Peyer's patch (tissue), 4 donors: ENCODE results near the gene LRGUK. TPM values are rescaled to one million over a fixed set of nuclear protein-coding genes. Genes with fewer than 3 reads are reported as not detected.
"Not testable (repeated sequence)": the region's sequence is repeated elsewhere in the genome, so short reads cannot be mapped to it uniquely, and the experiment has no call there.

ENCODE experiments used
- DNase-seq, 3 donors: peaks; one replicate each; pipeline ENCODE4 v3.0.0-alpha.2; 2017 to 2019
- H3K27ac ChIP-seq, 4 donors: fragments of 200-600 bp; sonication (generic); one replicate each; pipeline ENCODE4 v1.5.1; 2016 to 2019
- H3K27me3 ChIP-seq, 2 donors: fragments of 200-600 bp; sonication (generic); one replicate each; pipeline ENCODE4 v1.5.1; 2019
- H3K36me3 ChIP-seq, 3 donors: fragments of 200-600 bp; sonication (generic); one replicate each; pipeline ENCODE4 v1.5.1; 2016 to 2019
- H3K4me1 ChIP-seq, 4 donors: fragments of 200-600 bp; sonication (generic); one replicate each; pipeline ENCODE4 v1.5.1; 2016 to 2019
- H3K4me3 ChIP-seq, 4 donors: fragments of 200-600 bp; sonication (generic); 1 replicate in 3 of 4; 2 replicates in 1 of 4; pipeline ENCODE4 v1.5.1; 2016 to 2019; ENCODE audit warnings: mild to moderate bottlenecking in 1 of 4
- H3K9me3 ChIP-seq, 4 donors: fragments of 200-600 bp; sonication (generic); one replicate each; pipeline ENCODE4 v1.5.1; 2016 to 2019; ENCODE audit warnings: mild to moderate bottlenecking in 1 of 4
- CTCF ChIP-seq, 6 experiments: fragments of 450-650 bp in 4 of 6; fragments of 200-600 bp in 2 of 6; sonication (generic) in 1 of 6; IDR thresholded peaks; one replicate each; pipeline ENCODE4 v1.5.1; 2017 to 2019; ENCODE audit warnings: antibody characterized with exemption in 6 of 6, mild to moderate bottlenecking in 3 of 6, moderate library complexity in 1 of 6
- POLR2A ChIP-seq, 2 donors: fragments of 450-650 bp; IDR thresholded peaks; one replicate each; pipeline ENCODE4 v1.5.1; 2017; ENCODE audit warnings: antibody characterized with exemption in 2 of 2, mild to moderate bottlenecking in 2 of 2, moderate library complexity in 2 of 2
- total RNA-seq, 4 donors: library from RNA; depleted of rRNA; stranded (reverse); fragments of >200 nt; gene quantifications; one replicate each; pipeline ENCODE4 v1.1.0, GENCODE V29; 2016

LRGUK gene
- total RNA-seq, result 1 to 10 TPM in 2 of 4 donors, under 1 TPM in 2; 0.40 to 3.3 (median 1.0) TPM

GRCh38 chr7:134126966-134127848, at the start of gene LRGUK:
TSS of gene LRGUK (plus strand) at chr7:134127340. CDS start at chr7:134127368, 28 bp downstream.
- peak; percentile 74 to 91 (median 75) for DNase-seq
- Histone ChIP-seq H3K36me3 (no peaks in the 10 kb centered on the region), H3K27me3 (no peaks in the 10 kb centered on the region), H3K27ac (no peak within 1 kb of the TSS), H3K9me3 (no peaks in the 10 kb centered on the region), H3K4me1 (peaks cover 0 to 5% (median 0%) of the 10 kb centered on the region in 4 donors), H3K4me3 (peak within 1 kb of the TSS; percentile 49 to 73 (median 65))
- TF ChIP-seq POLR2A (IDR thresholded peaks at IDR 0.05), result no peak
- no peak for TF ChIP-seq CTCF (IDR thresholded peaks at IDR 0.05)

DNA sequence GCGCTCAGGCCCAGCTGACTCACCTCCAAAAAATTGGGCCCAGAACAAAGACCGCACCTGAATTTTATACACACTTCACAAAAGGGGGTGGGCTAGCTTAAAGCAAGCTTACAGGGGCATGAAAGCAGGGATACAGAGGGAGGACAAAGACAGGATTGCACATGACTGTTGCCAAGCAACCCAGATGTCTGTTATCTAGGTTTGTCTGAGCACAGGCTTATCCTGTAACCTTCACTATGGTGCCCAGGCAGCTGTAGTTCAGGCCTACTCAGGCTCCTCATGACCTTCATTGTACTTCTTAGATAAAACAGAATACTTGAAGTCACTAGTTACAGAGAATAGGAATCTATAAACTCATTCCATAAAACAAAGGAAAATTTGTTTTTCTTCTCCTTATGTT, 49.6 kb upstream of the LRGUK start:
- H3K4me1 ChIP-seq, H3K27ac ChIP-seq, H3K9me3 ChIP-seq, H3K4me3 ChIP-seq, DNase-seq, H3K36me3 ChIP-seq, H3K27me3 ChIP-seq: not testable (repeated sequence)

DNA sequence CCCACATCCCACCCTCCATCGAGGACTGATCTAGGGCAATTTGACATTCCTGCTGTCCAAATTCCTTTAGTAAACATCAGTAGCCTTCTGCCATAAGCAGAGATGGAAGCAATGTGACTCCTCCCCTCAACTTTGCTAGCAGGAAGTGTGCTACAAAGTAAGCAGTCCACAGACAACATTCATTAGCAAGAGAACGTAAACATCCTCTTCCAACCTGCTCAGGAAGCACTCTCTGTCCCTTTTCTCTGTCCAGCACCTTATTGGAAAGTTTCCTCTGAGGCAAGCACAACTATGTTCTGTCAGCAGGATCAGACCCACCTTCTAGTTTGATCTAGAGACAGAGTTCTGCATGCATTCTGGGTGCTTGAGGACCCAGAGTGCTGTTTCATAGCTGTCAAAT, 48.1 kb upstream of the LRGUK start:
- no peak for DNase-seq
- no peaks in the 10 kb centered on the region for H3K36me3 ChIP-seq

DNA sequence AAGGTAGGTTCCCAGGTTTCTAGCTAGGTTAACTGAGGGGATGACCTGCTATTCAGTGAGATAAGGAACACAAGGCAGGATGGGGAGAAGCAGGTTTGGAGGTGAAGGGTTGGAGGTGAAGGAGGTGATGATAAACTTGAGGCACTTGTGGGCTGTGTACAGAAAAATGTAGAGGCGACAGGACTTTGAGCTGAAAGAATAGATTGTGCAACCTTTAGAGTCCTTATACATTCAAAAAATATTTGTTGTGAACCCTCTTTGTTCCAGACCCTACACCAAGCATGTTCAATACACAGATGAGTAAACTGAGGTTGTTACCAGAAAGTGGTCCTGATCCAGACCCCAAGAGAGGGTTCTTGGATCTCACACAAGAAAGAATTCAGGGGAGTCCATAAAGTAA, 45.4 kb upstream of the LRGUK start:
- no peaks in the 10 kb centered on the region for H3K4me1 ChIP-seq
- TF ChIP-seq POLR2A (IDR thresholded peaks at IDR 0.05) (no peak), CTCF (IDR thresholded peaks at IDR 0.05) (no peak)
- no peak overlapping the region for H3K4me3 ChIP-seq
- no peak overlapping the region for H3K27ac ChIP-seq
- no peaks in the 10 kb centered on the region for H3K27me3 ChIP-seq
- DNase-seq, result no peak
- H3K36me3 ChIP-seq, result no peaks in the 10 kb centered on the region
- H3K9me3 ChIP-seq, result no peaks in the 10 kb centered on the region

More for the DNA sequence above, 48.1 kb upstream of the LRGUK start:
- no peak overlapping the region for H3K27ac ChIP-seq
- TF ChIP-seq CTCF (IDR thresholded peaks at IDR 0.05), result no peak
- no peak for TF ChIP-seq POLR2A (IDR thresholded peaks at IDR 0.05)
- H3K27me3 ChIP-seq, result no peaks in the 10 kb centered on the region
- H3K4me1 ChIP-seq, result no peaks in the 10 kb centered on the region
- no peaks in the 10 kb centered on the region for H3K9me3 ChIP-seq
- H3K4me3 ChIP-seq, result no peak overlapping the region

- Histone ChIP-seq H3K4me3 (no peak overlapping the region), H3K27ac (no peak overlapping the region), H3K9me3 (peaks cover 0 to 4% (median 0%) of the 10 kb centered on the region in 4 donors), H3K36me3 (no peaks in the 10 kb centered on the region), H3K27me3 (no peaks in the 10 kb centered on the region), H3K4me1 (no peaks in the 10 kb centered on the region)
- TF ChIP-seq CTCF (IDR thresholded peaks at IDR 0.05) (no peak), POLR2A (IDR thresholded peaks at IDR 0.05) (no peak)
- no peak for DNase-seq
These were observed 43.2 kb upstream of the LRGUK start for GRCh38 chr7:134083766-134084487.
